ENCODE measurements around the gene PANK1. TPM values are rescaled to one million over a fixed set of nuclear protein-coding genes. Genes with fewer than 3 reads are reported as not detected.

The PANK1 gene
- total RNA-seq, 1 experiment from 2014 or later = 33.2 TPM

GRCh38 chr10:89652806-89653370, 7.8 kb upstream of the PANK1 start:
- no peak overlapping the region for H3K27ac ChIP-seq (ENCODE audit: insufficient read length, low read depth, low read length)

More at GRCh38 chr10:89652806-89653370, 7.8 kb upstream of the PANK1 start:
- H3K4me3 Mint-ChIP-seq = no peak overlapping the region
- H3K9me3 Mint-ChIP-seq = peaks cover 20 to 27% of the 10 kb centered on the region in 2 experiments; a peak in 4 of 5 replicates
- Histone ChIP-seq H3K9me3 (ENCODE audit: control insufficient read depth, low read depth, low read length) (peaks cover 9% of the 10 kb centered on the region), H4K20me1 (ENCODE audit: control insufficient read depth, insufficient read depth, insufficient read length) (no peaks in the 10 kb centered on the region), H3K4me2 (ENCODE audit: insufficient read depth, insufficient read length, low read length) (no peak overlapping the region), H4K8ac (replicated peaks; ENCODE audit: insufficient read length, low read depth, low read length) (no peak overlapping the region), H2BK15ac (ENCODE audit: low read depth, low read length) (no peak overlapping the region), H3K27me3 (ENCODE audit: insufficient read depth, low read length) (no peaks in the 10 kb centered on the region; the same call in 1 of the 2 replicates), H3T11ph (ENCODE audit: low read length) (no peak overlapping the region), H2AK5ac (ENCODE audit: insufficient read length, low read length) (no peak overlapping the region), H2BK20ac (ENCODE audit: low read depth, low read length, poor library complexity, severe bottlenecking) (no peak overlapping the region), H4K91ac (ENCODE audit: insufficient read length, low read depth, low read length) (no peak overlapping the region), H3K14ac (ENCODE audit: insufficient read depth, low read length) (no peak overlapping the region), H3K4ac (ENCODE audit: low read depth, low read length) (no peak overlapping the region), H3K4me1 (ENCODE audit: insufficient read depth, low read length) (no peaks in the 10 kb centered on the region; the same call in 1 of the 2 replicates), H3K9ac (ENCODE audit: extremely low read depth, insufficient read length, low read length) (no peak overlapping the region), H3K56ac (ENCODE audit: insufficient read length, low read depth, low read length) (no peak overlapping the region), H4K5ac (ENCODE audit: insufficient read length, low read depth, low read length) (no peak overlapping the region), H3K79me2 (ENCODE audit: insufficient read depth, low read length) (no peaks in the 10 kb centered on the region), H2BK120ac (ENCODE audit: low read depth, low read length, poor library complexity, severe bottlenecking) (no peak overlapping the region), H3K18ac (ENCODE audit: insufficient read length, low read depth, low read length) (no peak overlapping the region), H2AFZ (ENCODE audit: low read length) (no peak overlapping the region), H3K79me1 (ENCODE audit: insufficient read depth, low read depth, low read length, poor library complexity, severe bottlenecking) (no peaks in the 10 kb centered on the region), H3K23ac (ENCODE audit: insufficient read length, low read depth, low read length) (no peak overlapping the region), H2BK5ac (ENCODE audit: insufficient read length, low read length) (no peak overlapping the region), H3K23me2 (ENCODE audit: insufficient read length, low read depth, low read length, poor library complexity, severe bottlenecking) (no peaks in the 10 kb centered on the region), H2BK12ac (ENCODE audit: insufficient read length, low read depth, low read length) (no peak overlapping the region)
- no CpG with 5 or more reads among the region's 3 CpGs for WGBS (ENCODE audit: extremely low coverage, insufficient read length, low lambda C conversion rate)
- DNase-seq = no peak
- H3K36me3 Mint-ChIP-seq (ENCODE audit: insufficient read depth in 1 of 3, low read depth in 3 of 3) = peaks cover 27 to 37% (median 28%) of the 10 kb centered on the region in 3 experiments
- H3K4me1 Mint-ChIP-seq = peaks cover 18 to 37% of the 10 kb centered on the region in 2 experiments
- no peak for TF ChIP-seq CTCF (conservative IDR thresholded peaks at IDR 0.05)
- peak overlapping the region in 1 of 3 experiments; percentile 6; a peak in 1 of 7 replicates for H3K27ac Mint-ChIP-seq
- no peaks in the 10 kb centered on the region for H3K27me3 Mint-ChIP-seq (ENCODE audit: low read depth)

Measured in H9 (cell line).